GM23338 (cell line): Measurements from ENCODE around the gene C14orf93. TPM values are rescaled to one million over a fixed set of nuclear protein-coding genes. Genes with fewer than 3 reads are reported as not detected.

ENCODE experiments used
- ATAC-seq: fragments of 200-7000 bp; cut with Tn5 transposase; 3 replicates; pipeline ENCODE4 v1.9.1; 2020
- DNase-seq: peaks from one replicate; pipeline ENCODE4 v3.0.0-alpha.2; 2015; ENCODE audit warnings: low spot score
- H2AFZ ChIP-seq: fragments of 200-600 bp; sonication (generic); 2 replicates; pipeline ENCODE4 v1.8.0; 2016; ENCODE audit warnings: antibody characterized with exemption, mild to moderate bottlenecking, moderate library complexity
- H3F3A ChIP-seq: fragments of 200-600 bp; sonication (generic); replicated peaks from 2 replicates; pipeline ENCODE4 v1.8.0; 2017; ENCODE audit warnings: antibody characterized with exemption, mixed run types, low read depth
- H3K27ac ChIP-seq: fragments of 200-600 bp; sonication (generic); 2 replicates; pipeline ENCODE4 v1.6.1; 2016; ENCODE audit warnings: low read depth
- H3K27me3 ChIP-seq: fragments of 200-600 bp; sonication (generic); 2 replicates; pipeline ENCODE4 v1.8.0; 2016; ENCODE audit warnings: mild to moderate bottlenecking, mixed run types, moderate library complexity; ENCODE audit not compliant: insufficient read depth
- H3K36me3 ChIP-seq: fragments of 200-600 bp; sonication (generic); 2 replicates; pipeline ENCODE4 v1.8.0; 2016; ENCODE audit warnings: mild to moderate bottlenecking; ENCODE audit not compliant: insufficient read depth
- H3K4me1 ChIP-seq: fragments of 200-600 bp; sonication (generic); 2 replicates; pipeline ENCODE4 v1.8.0; 2016; ENCODE audit warnings: mild to moderate bottlenecking, moderate library complexity; ENCODE audit not compliant: insufficient read depth
- H3K4me2 ChIP-seq: fragments of 200-600 bp; sonication (generic); 2 replicates; pipeline ENCODE4 v1.7.1; 2017; ENCODE audit warnings: mixed run types
- H3K4me3 ChIP-seq: fragments of 200-600 bp; sonication (generic); 2 replicates; pipeline ENCODE4 v1.6.1; 2016; ENCODE audit warnings: mixed run types
- H3K79me2 ChIP-seq: fragments of 200-600 bp; sonication (generic); replicated peaks from 2 replicates; pipeline ENCODE4 v1.8.0; 2017; ENCODE audit warnings: mild to moderate bottlenecking; ENCODE audit not compliant: insufficient read depth
- H3K9me2 ChIP-seq: fragments of 200-600 bp; sonication (generic); 2 replicates; pipeline ENCODE4 v1.8.0; 2017; ENCODE audit not compliant: insufficient read depth
- H4K20me1 ChIP-seq: fragments of 200-600 bp; sonication (generic); replicated peaks from 2 replicates; pipeline ENCODE4 v1.8.0; 2017; ENCODE audit warnings: mild to moderate bottlenecking; ENCODE audit not compliant: insufficient read depth
- H3K27ac Mint-ChIP-seq: 2 replicates; pipeline ENCODE4 v1.8.0; 2020; ENCODE audit warnings: inconsistent platforms, mild to moderate bottlenecking, moderate library complexity, mixed read lengths
- H3K27me3 Mint-ChIP-seq: 3 replicates; pipeline ENCODE4 v1.8.0; 2022; ENCODE audit warnings: low read depth, mild to moderate bottlenecking, moderate library complexity, mixed read lengths, inconsistent platforms; ENCODE audit not compliant: insufficient read depth, poor library complexity
- H3K36me3 Mint-ChIP-seq: 3 replicates; pipeline ENCODE4 v1.8.0; 2021; ENCODE audit warnings: low read depth, mild to moderate bottlenecking, inconsistent platforms, moderate library complexity, mixed read lengths
- H3K4me1 Mint-ChIP-seq: 3 replicates; pipeline ENCODE4 v1.8.0; 2020; ENCODE audit warnings: mild to moderate bottlenecking, inconsistent platforms, mixed read lengths
- H3K4me3 Mint-ChIP-seq: 3 replicates; pipeline ENCODE4 v1.8.0; 2021; ENCODE audit warnings: moderate library complexity, mild to moderate bottlenecking, inconsistent platforms, mixed read lengths
- H3K9me3 Mint-ChIP-seq: 3 replicates; pipeline ENCODE4 v1.8.0; 2020; ENCODE audit warnings: moderate library complexity, mild to moderate bottlenecking, inconsistent platforms, mixed read lengths
- CREB1 ChIP-seq: fragments of 250-450 bp; sonication (Bioruptor Pico); IDR thresholded peaks from 2 replicates; pipeline ENCODE4 v1.5.0; 2020; ENCODE audit warnings: low read depth, mild to moderate bottlenecking, moderate library complexity
- EZH2 ChIP-seq: fragments of 200-600 bp; sonication (generic); IDR thresholded peaks from one replicate; pipeline ENCODE4 v1.8.0; 2017; ENCODE audit warnings: antibody characterized with exemption, mild to moderate bottlenecking, low read depth; ENCODE audit not compliant: unreplicated experiment
- EZH2phosphoT487 ChIP-seq: fragments of 200-600 bp; sonication (generic); IDR thresholded peaks from one replicate; pipeline ENCODE4 v1.8.1; 2018; ENCODE audit warnings: antibody characterized with exemption; ENCODE audit not compliant: unreplicated experiment
- polyA plus RNA-seq: library from polyadenylated mRNA; unstranded; fragments of >200 nt; fragmentation: Nextera tagmentation; extraction: Ambion mirVana; gene quantifications from 2 replicates; pipeline ENCODE4 v1.2.1, GENCODE V29; 2016
- total RNA-seq: library from RNA; depleted of rRNA; stranded (reverse); fragments of >200 nt; shearing (Covaris generic); gene quantifications from 2 replicates; pipeline ENCODE4 v1.2.3, GENCODE V29; 2014
- TF ChIP-seq, protein P1 (sequence below): fragments of 250-450 bp; sonication (Bioruptor Pico); IDR thresholded peaks from 2 replicates; pipeline ENCODE4 v1.5.0; 2020; ENCODE audit warnings: mild to moderate bottlenecking, moderate library complexity
- TF ChIP-seq, protein P2 (sequence below), 2 experiments: fragments of 200-600 bp in 1 of 2; sonication (generic) in 1 of 2; conservative IDR thresholded peaks; 2 replicates each; pipeline versions ENCODE4 v1.5.1 to v1.6.1; 2016 to 2017; ENCODE audit warnings: antibody characterized with exemption in 2 of 2, low read depth in 2 of 2, mild to moderate bottlenecking in 2 of 2, moderate library complexity in 1 of 2

The C14orf93 gene
- total and polyA plus RNA-seq, 2 experiments from 2014 or later, result 3.5 to 11.7 TPM

DNA sequence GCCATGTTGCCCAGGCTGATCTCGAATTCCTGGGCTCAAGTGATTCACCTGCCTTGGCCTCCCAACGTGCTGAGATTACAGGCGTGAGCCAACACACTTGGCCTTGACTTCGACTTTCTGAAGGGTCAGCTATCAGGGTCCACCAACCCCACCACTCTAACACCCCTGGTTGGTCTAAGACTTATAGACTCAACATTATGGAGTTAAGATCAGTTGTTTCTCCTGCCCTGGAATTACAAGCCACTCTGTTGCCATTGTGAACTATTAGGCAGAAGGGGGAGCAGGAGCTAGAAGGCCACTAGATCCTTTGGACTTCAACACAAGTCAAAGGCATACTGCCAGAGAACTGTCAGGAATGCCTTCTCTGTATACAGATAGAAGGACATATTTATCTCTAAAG, 30.2 kb upstream of the C14orf93 start:
- Mint-ChIP-seq H3K4me3 (no peak overlapping the region), H3K27me3 (peaks cover 5% of the 10 kb centered on the region), H3K36me3 (no peaks in the 10 kb centered on the region), H3K9me3 (no peaks in the 10 kb centered on the region), H3K27ac (no peak overlapping the region), H3K4me1 (peaks cover 17% of the 10 kb centered on the region)
- Histone ChIP-seq H2AFZ (no peak overlapping the region), H3K9me2 (0 out of 2 replicates have a peak, but pooled peaks cover 4% of the 10 kb centered on the region), H3K27ac (no peak overlapping the region), H3K79me2 (no peaks in the 10 kb centered on the region), H3F3A (no peaks in the 10 kb centered on the region), H3K4me3 (no peak overlapping the region), H3K27me3 (no peaks in the 10 kb centered on the region), H3K4me2 (no peak overlapping the region), H3K36me3 (no peaks in the 10 kb centered on the region), H3K4me1 (no peaks in the 10 kb centered on the region; the same call in 1 of the 2 replicates), H4K20me1 (no peaks in the 10 kb centered on the region)
- ATAC-seq (no peak), DNase-seq (no peak)
- TF ChIP-seq, protein P1, sequence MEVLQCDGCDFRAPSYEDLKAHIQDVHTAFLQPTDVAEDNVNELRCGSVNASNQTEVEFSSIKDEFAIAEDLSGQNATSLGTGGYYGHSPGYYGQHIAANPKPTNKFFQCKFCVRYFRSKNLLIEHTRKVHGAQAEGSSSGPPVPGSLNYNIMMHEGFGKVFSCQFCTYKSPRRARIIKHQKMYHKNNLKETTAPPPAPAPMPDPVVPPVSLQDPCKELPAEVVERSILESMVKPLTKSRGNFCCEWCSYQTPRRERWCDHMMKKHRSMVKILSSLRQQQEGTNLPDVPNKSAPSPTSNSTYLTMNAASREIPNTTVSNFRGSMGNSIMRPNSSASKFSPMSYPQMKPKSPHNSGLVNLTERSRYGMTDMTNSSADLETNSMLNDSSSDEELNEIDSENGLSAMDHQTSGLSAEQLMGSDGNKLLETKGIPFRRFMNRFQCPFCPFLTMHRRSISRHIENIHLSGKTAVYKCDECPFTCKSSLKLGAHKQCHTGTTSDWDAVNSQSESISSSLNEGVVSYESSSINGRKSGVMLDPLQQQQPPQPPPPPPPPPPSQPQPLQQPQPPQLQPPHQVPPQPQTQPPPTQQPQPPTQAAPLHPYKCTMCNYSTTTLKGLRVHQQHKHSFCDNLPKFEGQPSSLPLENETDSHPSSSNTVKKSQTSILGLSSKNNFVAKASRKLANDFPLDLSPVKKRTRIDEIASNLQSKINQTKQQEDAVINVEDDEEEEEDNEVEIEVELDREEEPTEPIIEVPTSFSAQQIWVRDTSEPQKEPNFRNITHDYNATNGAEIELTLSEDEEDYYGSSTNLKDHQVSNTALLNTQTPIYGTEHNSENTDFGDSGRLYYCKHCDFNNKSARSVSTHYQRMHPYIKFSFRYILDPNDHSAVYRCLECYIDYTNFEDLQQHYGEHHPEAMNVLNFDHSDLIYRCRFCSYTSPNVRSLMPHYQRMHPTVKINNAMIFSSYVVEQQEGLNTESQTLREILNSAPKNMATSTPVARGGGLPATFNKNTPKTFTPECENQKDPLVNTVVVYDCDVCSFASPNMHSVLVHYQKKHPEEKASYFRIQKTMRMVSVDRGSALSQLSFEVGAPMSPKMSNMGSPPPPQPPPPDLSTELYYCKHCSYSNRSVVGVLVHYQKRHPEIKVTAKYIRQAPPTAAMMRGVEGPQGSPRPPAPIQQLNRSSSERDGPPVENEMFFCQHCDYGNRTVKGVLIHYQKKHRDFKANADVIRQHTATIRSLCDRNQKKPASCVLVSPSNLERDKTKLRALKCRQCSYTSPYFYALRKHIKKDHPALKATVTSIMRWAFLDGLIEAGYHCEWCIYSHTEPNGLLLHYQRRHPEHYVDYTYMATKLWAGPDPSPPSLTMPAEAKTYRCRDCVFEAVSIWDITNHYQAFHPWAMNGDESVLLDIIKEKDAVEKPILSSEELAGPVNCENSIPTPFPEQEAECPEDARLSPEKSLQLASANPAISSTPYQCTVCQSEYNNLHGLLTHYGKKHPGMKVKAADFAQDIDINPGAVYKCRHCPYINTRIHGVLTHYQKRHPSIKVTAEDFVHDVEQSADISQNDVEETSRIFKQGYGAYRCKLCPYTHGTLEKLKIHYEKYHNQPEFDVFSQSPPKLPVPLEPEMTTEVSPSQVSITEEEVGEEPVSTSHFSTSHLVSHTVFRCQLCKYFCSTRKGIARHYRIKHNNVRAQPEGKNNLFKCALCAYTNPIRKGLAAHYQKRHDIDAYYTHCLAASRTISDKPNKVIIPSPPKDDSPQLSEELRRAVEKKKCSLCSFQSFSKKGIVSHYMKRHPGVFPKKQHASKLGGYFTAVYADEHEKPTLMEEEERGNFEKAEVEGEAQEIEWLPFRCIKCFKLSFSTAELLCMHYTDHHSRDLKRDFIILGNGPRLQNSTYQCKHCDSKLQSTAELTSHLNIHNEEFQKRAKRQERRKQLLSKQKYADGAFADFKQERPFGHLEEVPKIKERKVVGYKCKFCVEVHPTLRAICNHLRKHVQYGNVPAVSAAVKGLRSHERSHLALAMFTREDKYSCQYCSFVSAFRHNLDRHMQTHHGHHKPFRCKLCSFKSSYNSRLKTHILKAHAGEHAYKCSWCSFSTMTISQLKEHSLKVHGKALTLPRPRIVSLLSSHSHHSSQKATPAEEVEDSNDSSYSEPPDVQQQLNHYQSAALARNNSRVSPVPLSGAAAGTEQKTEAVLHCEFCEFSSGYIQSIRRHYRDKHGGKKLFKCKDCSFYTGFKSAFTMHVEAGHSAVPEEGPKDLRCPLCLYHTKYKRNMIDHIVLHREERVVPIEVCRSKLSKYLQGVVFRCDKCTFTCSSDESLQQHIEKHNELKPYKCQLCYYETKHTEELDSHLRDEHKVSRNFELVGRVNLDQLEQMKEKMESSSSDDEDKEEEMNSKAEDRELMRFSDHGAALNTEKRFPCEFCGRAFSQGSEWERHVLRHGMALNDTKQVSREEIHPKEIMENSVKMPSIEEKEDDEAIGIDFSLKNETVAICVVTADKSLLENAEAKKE, result no peak
- no peak for TF ChIP-seq EZH2phosphoT487
- TF ChIP-seq, protein P2, sequence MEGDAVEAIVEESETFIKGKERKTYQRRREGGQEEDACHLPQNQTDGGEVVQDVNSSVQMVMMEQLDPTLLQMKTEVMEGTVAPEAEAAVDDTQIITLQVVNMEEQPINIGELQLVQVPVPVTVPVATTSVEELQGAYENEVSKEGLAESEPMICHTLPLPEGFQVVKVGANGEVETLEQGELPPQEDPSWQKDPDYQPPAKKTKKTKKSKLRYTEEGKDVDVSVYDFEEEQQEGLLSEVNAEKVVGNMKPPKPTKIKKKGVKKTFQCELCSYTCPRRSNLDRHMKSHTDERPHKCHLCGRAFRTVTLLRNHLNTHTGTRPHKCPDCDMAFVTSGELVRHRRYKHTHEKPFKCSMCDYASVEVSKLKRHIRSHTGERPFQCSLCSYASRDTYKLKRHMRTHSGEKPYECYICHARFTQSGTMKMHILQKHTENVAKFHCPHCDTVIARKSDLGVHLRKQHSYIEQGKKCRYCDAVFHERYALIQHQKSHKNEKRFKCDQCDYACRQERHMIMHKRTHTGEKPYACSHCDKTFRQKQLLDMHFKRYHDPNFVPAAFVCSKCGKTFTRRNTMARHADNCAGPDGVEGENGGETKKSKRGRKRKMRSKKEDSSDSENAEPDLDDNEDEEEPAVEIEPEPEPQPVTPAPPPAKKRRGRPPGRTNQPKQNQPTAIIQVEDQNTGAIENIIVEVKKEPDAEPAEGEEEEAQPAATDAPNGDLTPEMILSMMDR (conservative IDR thresholded peaks at IDR 0.05; ENCODE audit: low read depth in 2 of 2), result no peak
- no peak for TF ChIP-seq CREB1 (CRISPR knock-in tag)
- TF ChIP-seq EZH2, result no peak
